IPS DF 4.7 (cell line): Measurements from ENCODE around the gene BMERB1.
"Not testable (repeated sequence)": the region's sequence is repeated elsewhere in the genome, so short reads cannot be mapped to it uniquely, and the experiment has no call there.

Source experiments
- DNase-seq: peaks from one replicate; pipeline ENCODE4 v3.0.0-alpha.2; 2013; ENCODE audit warnings: low spot score; ENCODE audit errors: extremely low read depth

Gene BMERB1

GRCh38 chr16:15592324-15592723 lies 157.9 kb downstream of the BMERB1 start:
- DNase-seq: no peak

- DNase-seq: no peak
Measured at GRCh38 chr16:15593235-15593634, 158.8 kb downstream of the BMERB1 start.

- DNase-seq: no peak
Measured at GRCh38 chr16:15594711-15595320, 160.4 kb downstream of the BMERB1 start.

- no peak for DNase-seq
Measured at GRCh38 chr16:15597135-15597534, 162.7 kb downstream of the BMERB1 start.

GRCh38 chr16:15597822-15598647 lies 163.6 kb downstream of the BMERB1 start:
- no peak for DNase-seq

GRCh38 chr16:15598648-15599190 lies 164.3 kb downstream of the BMERB1 start:
- DNase-seq: no peak

- no peak for DNase-seq
Measured at GRCh38 chr16:15599303-15600070, 165.1 kb downstream of the BMERB1 start.

- DNase-seq: no peak
Measured at GRCh38 chr16:15601212-15601879, 167.0 kb downstream of the BMERB1 start.

- no peak for DNase-seq
Measured at GRCh38 chr16:15602285-15603044, 168.1 kb downstream of the BMERB1 start.

GRCh38 chr16:15604460-15605440 lies 170.4 kb downstream of the BMERB1 start:
- no peak for DNase-seq

GRCh38 chr16:15605839-15606517 lies 171.6 kb downstream of the BMERB1 start:
- DNase-seq: no peak

GRCh38 chr16:15606518-15607220 lies 172.3 kb downstream of the BMERB1 start:
- DNase-seq: no peak

GRCh38 chr16:15607221-15607699 lies 172.9 kb downstream of the BMERB1 start:
- not testable (repeated sequence) for DNase-seq

GRCh38 chr16:15607700-15608396 lies 173.5 kb downstream of the BMERB1 start:
- DNase-seq: no peak

- no peak for DNase-seq
Measured at GRCh38 chr16:15608398-15609285, 174.3 kb downstream of the BMERB1 start.

GRCh38 chr16:15609286-15609649 lies 174.9 kb downstream of the BMERB1 start:
- no peak for DNase-seq
